GM19438 (cell line): Measurements from ENCODE around the gene THBS1.

Source experiments
- ATAC-seq: cut with Tn5 transposase; IDR thresholded peaks from one replicate; pipeline ENCODE4 v1.9.1; 2021; ENCODE audit warnings: low read depth; ENCODE audit not compliant: unreplicated experiment

THBS1 gene

DNA sequence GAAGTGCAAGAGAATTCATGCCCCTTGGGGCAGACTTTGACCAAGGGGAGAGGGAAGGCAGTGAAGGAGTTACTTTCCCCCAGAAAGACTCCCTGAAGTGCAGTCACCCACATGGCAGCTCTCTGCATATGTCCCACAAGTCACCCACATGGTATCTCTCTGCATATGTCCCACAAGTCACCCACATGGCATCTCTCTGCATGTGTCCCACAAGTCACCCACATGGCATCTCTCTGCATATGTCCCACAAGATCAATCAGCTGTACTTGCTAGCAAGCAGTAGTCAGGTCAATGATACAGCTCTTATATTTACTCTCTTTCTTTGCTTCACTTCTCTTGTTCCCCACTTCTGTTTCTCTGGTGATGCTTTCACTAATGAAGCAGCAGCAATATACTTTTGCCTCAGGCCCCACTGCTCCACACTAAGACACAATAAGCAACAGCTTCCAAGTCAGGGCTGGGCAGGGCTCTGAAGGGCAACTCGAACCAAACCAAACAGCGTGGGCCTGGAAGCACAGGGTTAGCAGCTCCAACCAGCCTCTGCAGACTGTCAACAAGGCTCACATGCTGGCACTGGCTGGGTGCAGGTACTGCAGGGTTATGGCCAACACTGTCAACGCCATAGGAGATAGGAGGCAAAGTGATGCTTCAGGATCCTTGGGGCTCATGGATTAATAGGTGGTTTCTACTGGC, 46.7 kb downstream of the THBS1 start:
- ATAC-seq: no peak

DNA sequence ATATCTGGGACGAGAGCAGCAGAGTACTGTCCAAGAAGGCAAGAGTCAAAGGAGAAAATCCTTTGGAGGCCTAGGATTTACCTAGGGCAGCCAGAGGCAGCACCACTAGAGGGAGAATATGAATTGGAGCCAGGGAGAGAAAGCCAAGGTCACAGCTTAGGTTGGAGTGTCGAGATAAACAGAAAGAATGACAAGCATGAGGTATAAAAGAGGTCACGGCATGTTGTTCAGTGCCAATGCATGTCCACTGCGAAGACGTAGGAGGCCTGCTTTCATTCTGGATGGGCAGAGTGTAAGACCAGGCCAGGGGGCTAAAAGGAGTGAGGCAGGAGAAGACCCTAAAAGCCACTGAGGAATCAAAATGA, 47.2 kb downstream of the THBS1 start:
- no peak for ATAC-seq

- ATAC-seq: no peak
Measured at GRCh38 chr15:39628546-39629257, 47.8 kb downstream of the THBS1 start.

DNA sequence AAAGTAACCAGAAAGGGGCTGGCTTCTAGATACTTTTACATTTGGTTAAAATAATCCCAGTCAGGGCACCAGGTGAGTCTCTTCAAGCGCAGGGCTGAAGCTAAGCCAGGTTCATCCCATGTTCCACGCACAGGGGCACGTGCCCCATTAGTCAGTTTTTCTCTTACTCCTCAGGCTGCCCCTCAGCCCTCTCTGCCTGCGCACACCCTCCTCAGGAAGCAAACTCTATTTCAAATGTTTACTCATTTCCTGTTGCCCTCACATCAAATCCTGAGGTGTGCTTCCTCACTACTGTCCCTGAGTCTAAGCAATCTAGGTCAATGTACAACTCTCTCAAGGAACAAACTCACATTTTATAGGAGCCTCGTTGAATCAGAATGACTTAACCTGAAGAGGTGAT, 48.5 kb downstream of the THBS1 start:
- ATAC-seq: no peak

GRCh38 chr15:39629906-39630305, 49.0 kb downstream of the THBS1 start:
- ATAC-seq: no peak

DNA sequence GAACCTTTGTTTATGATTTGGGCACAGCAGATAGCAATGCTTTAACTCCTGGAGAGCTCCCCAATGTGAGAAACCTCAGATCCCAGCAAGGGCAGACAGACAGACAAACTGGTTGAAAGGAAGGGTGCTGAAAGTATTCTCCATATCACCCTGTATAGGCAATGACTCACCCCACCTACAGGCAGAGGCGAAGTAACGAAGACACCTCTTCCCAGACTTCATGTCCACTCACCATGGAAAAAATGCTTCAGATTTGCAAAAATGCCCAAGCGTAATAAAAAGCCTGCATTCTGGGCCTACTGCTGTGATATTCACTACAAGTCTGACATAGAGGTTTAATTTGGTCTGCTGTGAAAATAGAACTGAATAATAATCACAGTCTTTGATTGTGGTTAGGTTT, 50.5 kb downstream of the THBS1 start:
- no peak for ATAC-seq

DNA sequence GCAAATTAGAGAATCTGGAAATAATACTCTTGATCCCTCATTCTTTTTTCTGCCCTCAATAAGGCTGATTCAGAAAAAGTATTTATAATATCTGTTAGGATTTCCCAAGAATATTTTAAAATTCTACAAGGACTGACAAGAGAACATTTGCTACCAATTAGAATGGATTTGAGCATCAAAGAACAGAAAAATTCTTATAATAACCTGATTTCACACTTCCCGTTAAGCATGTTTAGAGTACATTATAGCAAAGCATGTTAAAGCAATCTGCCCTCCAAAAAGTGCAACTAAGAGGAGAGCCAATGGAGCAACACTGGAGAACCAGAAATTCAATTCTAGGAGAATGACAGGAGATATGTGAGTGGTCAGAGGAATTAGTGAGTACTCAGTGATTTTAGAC, 57.2 kb downstream of the THBS1 start:
- ATAC-seq: no peak

- ATAC-seq: no peak
Measured at GRCh38 chr15:39639037-39639436, 58.2 kb downstream of the THBS1 start.

DNA sequence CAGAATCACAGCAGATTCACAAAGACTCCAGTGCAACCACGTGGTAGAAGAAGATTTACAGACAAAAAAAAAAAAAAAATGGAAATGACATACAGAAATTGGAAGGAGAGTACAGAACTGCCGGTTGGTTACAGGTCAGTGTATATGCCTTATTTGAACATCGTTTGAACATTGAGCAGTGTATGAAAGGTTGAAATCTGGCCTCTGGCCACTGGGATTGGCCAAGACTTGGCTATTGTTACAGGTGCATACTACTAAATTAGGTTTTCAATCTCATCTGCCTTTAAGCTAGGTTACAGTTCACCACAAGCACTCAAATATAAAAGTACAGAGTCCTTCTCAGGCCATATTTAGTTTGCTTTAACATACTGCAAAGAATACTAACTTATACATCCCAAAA, 59.8 kb downstream of the THBS1 start:
- ATAC-seq: no peak

DNA sequence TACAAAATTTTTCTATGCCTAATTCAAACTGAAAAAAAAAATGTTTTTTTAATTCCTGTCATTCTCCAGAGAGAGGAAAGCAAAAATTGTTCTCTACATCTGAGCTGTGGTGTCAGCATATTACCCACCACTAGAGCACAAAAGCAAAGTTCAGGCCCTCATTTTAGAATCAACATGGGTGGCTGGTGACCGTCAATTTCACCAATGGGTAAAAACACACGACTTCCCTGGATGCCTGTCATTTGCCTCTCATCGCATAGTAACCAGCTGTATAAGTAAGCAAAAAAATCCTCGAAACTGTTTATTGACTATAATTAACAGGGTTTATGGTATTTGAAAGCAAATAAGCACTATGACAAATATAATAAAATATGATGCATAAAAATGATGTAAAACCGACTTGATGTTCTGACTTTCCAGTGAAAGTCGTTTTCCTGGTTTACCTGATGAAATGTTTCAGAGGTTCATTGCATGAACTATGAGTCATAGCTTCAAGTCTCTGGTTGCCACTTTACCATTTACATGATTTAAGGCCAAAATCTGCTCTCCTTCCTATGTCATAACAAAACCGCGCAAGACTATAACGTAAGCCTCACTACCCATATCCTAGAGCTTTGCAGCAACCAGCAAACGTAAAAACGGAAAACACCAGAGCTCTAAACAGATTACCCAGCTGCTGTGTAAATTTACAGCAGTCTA, 60.5 kb downstream of the THBS1 start:
- ATAC-seq: no peak

DNA sequence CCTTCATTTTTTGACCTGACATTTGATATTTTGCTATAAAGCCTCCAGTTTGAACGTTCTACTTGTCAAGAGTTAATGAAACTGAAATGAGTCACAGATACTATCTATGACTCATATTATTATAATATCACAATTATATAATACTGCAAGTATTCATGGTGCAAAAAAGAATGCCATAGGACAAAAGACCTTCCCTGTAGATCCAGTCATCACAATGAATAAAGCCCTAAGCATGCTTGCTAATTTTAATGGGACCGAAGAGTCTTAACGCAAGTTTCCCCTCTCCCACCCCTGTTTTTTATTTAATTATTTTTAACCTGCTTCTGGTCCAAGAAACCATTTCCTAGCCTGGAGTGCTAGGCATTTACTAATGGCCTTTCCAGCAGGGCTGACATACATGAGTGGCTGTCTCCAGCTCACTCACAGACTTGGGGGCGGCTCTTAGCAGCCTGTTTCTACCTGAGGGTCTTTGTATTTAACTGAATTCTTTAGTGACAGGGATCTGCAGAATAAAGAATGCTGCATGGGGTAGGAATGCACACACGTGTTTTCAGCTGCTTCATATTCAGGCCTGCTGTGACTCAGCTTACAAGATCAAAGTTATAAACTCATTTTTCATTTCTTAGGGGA, 61.2 kb downstream of the THBS1 start:
- ATAC-seq: no peak

GRCh38 chr15:39643727-39644126, 62.8 kb downstream of the THBS1 start:
- ATAC-seq: no peak

DNA sequence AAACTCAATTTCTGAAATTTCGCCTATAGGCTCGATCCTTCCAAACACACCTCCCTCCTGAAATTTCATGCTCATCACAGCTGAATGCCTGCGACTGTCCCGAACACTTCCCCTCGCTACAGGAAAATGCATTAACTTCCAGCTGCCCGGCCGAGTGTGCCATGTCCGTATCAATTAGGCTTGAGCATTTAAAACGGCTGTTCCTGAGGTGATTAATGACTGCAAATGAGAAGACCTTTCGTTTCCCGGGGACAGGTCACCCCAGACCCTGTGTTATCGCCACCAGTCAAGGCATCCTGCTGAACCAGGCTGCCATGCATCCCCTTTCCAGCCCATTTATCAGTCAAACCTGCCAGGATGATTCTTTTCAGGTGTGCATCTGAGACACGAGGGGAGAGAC, 63.3 kb downstream of the THBS1 start:
- no peak for ATAC-seq

DNA sequence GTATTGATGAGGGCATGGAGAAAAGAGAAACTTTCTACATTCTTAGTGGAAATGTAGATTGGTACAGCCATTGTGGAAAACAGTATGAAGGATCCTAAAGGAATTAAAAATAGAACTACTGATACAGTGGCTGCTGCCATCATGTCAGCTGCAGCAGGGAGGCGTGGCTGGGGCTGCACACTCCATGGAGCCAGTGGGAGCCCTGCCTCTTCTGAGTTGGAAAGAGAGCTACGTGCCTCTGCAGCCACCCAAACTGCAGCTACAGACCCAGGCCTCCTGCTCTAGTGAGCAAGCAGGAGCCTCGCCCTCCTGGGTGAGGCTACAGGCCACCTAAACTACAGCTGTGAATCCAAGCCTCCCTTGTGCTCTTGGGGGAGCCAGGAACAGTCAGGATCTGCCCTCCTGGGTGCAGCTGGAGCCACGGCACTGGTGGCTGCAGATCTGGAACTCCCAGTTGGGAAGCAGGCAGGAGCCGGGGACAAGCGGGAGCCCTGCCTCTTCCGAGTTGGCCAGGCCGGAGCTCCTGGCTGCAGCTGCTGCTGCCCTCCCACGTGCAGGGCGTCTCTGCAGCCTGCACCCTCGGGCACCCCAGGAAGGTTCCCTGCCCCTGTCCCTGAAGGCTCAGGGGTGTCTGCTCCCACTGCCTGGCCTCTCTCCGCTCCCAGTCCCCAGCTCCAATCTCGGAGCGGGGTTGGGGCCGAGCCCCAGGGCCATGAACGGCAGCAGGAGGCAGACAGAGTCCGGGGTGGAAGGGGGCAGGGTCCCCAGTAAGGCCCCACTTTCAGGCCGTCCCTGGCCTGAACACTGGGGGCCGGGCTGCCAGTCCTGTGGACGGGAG, 64.5 kb downstream of the THBS1 start:
- ATAC-seq: no peak

- no peak for ATAC-seq
Measured at GRCh38 chr15:39645976-39646257, 65.0 kb downstream of the THBS1 start.

DNA sequence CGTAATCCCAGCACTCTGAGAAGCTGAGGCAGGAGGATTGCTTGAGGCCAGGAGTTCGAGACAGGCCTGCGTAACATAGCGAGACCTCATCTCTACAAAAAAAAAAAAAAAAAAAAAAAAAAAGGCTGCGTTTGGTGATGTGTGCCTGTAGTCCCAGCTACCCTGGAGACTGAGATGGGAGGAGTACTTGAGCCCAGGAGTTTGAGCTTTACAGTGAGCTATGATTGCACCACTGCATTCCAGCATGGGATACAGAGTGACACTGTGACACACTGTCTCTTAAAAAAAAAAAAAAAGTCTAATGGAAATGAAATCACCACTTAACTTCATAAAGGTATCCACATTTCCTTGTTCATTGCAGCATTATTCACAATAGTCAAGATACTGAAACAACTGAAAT, 65.5 kb downstream of the THBS1 start:
- no peak for ATAC-seq
